Ishikawa (cell line): Measurements from ENCODE around the gene ARL8B.

Experiments
- CEBPB ChIP-seq: IDR thresholded peaks from 2 replicates; pipeline ENCODE4 v1.6.1; 2012
- EGR1 ChIP-seq: IDR thresholded peaks from 2 replicates; pipeline ENCODE4 v1.6.1; 2012
- RAD21 ChIP-seq: IDR thresholded peaks from 2 replicates; pipeline ENCODE4 v1.6.1; 2012; ENCODE audit warnings: low read depth
- TEAD4 ChIP-seq: IDR thresholded peaks from 2 replicates; pipeline ENCODE4 v1.6.1; 2012

GRCh38 chr3:5195605-5196004, 73.5 kb downstream of the ARL8B start:
- TF ChIP-seq CEBPB = no peak
- no peak for TF ChIP-seq RAD21
- no peak for TF ChIP-seq EGR1
- TF ChIP-seq TEAD4 = no peak
